Stimulated activated CD4-positive, alpha-beta T cell treated with anti-CD3 and anti-CD28 coated beads, Interleukin-1b, Interleukin-23, amount 100 ng/mL, for 48 hours (primary cell): ENCODE results near the gene SPATA31C1.
"Not testable (repeated sequence)": the region's sequence is repeated elsewhere in the genome, so short reads cannot be mapped to it uniquely, and the experiment has no call there.

Experiments
- DNase-seq: peaks from one replicate; pipeline ENCODE4 v3.0.0-alpha.2; 2020

SPATA31C1 gene

DNA sequence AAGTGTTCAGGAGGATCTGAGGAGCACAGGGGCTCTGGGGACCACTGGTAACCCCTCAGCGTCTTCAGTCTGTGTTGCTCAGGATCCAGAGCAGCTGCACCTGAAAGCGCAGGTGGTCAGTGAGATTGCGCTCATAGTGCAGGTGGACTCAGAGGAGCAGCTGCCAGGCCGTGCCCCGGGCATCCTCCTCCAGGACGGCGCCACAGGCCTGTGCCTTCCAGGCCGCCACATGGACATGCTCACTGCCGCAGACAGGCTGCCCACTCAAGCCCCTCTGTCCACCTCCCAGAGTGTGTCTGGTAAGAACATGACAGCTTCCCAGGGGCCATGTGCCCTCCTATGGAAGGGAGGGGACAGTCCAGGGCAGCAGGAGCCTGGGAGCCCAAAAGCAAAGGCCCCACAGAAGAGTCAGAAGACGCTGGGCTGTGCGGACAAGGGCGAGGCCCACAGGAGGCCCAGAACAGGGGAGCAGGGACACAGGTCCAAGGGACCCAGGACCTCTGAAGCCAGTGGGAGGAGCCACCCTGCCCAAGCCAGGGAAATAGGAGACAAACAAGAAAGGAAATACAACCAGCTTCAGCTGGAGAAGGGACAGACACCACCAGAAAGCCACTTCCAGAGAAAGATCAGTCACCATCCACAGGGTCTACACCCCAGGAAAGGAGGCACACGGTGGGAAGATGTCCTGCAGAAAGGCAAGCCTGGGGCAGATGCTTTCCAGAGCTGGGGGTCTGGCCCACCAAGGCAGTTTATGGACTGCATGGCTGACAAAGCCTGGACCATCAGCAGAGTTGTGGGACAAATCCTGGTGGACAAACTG, 29.9 kb upstream of the SPATA31C1 start:
- no peak for DNase-seq

DNA sequence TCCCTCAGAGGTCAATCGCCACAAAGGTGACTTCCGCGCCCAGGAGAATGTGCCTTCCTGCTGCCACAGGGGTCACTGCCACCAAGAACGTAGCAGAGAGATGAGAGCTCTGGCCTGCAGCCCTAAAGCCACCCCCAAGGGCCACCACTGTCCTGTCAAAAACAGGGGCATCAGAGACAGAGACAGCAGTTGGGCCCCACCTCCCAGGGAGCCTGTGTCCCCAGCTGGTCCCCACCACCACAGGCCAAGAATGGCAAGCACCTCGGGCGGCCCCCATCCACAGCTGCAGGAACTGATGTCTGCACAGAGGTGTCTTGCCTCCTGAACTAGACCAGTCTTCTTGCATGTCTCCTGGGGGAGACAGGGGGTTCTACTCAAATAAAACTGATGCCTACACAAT, 29.3 kb upstream of the SPATA31C1 start:
- DNase-seq, result no peak

DNA sequence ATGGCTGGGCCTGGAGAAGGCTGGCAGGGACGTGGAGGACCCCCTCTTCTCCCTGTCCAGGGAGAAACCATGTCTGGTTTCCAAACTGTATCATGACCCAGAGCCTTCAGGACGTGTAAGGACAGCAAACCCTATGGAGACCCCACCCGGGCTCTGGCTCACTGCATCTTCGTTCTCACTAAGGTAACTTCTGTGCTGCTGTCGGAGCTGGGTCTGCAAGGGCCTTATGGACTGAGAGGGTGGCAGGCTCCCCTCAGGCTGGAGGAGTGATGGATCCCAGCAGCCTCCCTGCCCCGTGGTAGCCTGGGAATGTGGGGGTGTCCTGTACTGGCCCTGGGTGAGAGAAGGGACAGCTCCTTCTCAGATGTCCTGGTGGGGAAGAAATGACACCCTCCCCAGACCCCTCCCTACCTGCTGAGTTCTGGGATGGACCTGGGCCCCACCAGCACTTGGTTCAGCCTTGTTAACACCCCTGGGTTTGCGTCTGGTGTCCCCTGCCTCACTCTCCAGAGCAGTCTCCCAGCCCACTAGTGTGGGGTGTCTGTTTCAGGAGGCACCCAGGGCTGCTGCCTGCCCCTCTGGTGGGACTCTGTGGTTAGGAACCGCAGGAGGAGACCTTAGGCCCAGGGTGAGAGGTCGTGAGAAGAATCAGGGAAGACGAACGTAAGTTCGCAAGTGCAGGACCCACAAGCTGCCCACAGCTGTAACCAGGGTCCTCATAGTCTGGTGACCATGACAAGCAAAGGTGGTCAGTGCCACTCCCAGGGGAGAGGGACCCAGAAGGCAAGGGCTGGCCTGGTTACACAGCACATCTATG, 28.5 kb upstream of the SPATA31C1 start:
- DNase-seq, result no peak

DNA sequence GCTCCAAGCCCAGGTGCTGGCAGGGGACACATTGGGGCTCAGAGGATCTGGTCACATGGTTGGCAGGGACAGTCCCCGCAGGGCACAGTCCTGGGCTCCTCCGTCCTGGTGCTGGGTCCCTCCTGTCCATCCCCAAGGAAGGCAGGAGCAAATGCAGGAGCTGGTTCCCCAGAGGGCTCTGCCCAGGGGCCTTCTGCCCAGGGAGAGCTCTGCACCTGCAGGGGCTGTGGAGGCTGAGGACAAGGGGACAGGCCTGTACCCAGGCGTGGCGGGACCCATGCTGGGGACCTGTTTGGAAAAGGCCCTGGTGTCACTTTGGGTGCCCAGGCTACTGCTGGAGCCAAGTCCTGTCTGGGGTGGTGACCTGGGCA, 27.9 kb upstream of the SPATA31C1 start:
- DNase-seq, result no peak

DNA sequence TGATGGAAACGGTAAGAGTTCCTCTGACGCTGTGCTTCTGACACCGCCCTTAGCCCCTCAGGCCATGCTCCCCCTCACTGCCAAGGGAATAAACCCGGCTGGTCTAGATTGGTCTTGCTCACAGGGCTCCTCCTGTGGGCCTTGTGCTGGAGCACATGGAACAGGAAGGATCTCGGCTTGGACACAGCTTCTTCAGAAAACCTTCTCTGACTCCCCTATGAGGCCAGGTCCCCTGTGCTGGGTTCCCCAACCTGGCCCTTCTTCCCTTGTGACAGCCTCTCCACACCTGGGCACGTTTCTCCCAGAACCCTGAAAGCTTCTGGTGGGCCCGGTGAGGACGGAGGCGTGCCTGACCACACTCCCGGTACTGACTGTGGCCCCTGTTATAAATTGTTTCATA, 26.9 kb upstream of the SPATA31C1 start:
- no peak for DNase-seq

DNA sequence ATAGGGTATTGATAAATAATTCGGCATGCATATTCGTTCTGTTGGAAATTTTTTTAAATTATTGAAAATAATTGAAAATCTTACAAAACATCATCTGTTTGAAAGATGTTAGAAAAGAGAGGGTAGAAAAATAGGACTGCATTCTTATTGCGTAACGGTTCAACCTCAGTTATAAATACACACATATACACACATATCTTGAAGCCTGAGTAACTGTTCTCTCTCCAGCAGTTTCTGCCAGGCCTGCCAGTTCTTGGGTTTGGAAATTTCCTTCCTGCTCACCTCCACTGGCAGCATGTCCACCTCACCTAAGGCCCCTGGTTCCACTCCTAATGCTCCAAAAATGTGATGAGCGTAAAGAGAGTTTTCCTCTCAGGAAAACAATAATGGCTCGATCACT, 26.0 kb upstream of the SPATA31C1 start:
- no peak for DNase-seq

DNA sequence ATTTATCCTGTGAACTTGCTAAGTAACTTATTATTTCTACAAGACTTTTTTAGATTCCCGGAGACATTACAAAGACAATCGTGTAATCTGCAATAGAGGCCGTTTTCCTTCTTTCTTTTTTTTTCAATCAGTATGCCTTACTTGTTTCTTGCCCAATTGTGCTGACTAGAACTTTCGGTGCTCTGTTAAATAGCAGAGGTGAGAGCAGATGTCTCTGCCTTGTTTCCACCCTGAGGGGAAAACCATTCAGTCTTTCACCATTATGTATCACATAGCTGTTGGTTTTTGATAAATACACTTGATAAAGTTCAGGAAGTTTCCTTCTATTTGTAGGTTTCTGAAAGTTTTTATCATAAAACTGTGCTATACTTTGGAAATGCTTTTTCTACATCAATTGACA, 24.8 kb upstream of the SPATA31C1 start:
- DNase-seq, result no peak

DNA sequence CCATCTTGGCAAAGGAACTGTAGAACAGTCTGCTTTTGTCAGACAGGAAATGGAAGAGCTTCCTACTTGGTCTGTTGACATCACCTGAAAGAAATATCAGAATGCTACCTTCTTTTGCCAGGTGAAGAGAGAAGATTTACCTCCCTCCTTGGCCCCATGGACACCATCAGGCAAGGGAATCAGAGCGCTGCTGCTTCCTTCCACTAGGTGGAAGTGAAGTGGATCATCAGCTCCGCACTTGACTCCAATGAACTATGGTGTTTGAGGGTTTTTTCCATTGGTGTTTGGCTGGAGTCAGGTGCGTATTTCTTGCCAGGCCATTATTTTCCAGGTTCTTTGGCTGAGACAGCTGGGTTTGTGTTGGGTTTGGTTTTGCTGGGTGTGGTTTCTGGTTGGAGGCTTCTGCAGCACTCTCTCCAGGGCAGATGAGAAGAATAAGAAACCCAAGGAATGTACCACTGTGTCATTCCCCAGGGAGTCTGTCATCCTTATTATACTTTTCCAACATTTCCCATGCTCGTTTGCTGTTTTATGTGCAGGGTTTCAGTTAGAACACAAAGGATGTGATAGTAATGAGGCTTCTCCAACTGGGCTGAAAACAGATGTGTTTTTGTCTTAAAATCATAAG, 22.6 kb upstream of the SPATA31C1 start:
- no peak for DNase-seq

DNA sequence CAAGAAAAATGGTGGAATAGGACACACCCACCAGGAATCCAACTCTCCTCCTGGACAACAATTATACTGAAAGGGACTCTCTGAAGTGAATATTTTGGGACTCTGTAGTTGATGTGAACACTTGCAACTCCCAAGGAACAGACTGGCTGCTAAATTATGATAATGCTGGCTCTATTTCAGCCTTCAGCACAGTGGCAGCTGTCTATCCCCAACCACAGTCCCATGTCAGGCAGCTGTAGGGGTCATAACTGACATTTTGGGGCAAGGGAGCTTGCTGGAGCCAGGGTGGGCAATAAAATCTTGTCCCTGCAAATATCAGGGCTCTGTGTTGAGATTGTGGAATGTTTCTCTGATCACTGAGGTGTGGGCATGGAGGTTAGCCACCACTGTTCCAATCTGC, 20.9 kb upstream of the SPATA31C1 start:
- no peak for DNase-seq

DNA sequence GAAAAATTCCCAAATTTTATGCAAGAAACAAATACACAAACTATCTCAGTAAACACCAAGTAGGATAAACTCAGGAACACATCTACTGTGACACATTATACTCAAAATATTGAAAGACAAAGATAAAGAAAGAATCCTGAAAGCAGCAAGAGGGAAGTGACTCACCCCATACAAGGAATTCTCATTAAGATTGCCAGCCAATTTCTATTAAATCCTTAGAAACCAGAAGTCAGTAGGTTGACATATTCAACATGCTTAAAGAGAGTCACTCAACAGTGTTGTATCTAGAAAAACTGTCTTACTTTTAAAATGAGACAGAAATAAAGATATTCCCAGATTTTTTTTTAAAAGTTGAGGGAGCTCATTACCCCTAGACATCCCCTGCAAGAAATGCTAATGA, 19.6 kb upstream of the SPATA31C1 start:
- DNase-seq, result no peak

DNA sequence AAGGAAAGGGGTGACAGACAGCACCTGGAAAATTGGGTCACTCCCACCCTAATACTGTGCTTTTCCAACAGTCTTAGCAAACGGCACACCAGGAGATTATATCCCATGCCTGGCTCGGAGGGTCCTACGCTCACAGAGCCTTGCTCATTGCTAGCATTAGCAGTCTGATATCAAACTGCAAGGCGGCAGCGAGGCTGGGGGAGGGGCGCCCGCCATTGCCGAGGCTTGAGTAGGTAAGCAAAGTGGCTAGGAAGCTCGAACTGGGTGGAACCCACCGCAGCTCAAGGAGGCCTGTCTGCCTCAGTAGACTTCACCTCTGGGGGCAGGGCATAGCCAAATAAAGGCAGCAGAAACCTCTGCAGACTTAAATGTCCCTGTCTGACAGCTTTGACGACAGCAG, 15.4 kb upstream of the SPATA31C1 start:
- DNase-seq, result not testable (repeated sequence)

DNA sequence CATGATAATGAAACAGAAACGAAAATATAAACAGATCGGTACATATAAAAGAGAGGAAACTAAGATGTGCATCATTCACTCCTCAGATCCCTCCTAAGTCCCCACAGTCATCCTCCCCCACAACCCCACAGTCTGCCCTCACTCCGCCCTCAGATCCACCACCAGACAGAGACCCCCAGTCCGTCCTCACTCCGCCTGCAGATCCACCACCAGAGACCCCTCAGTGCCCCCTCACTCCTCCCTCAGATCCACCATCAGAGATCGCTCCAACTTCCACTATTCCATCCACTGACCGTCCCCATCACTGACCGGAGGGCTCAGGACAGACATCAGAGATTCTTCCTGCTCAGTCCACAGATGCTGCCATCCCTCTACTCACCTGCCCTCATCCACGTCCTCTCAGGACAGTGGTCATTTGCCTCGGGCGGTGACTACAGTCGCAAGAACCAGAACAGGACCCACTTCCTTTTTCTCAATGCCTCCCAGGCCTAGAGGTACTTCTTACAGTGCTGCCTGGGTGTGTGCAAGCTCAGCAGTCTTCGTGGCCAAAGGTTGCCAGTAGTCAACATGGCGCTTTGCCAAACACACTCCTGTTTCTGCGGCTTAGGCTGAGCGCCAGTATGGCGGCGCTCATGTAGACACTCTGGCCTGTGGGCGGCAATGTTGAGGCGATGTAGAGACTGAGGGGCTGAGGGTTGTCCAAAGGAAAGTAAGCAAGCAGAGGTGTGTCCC, 8.3 kb upstream of the SPATA31C1 start:
- DNase-seq, result no peak

DNA sequence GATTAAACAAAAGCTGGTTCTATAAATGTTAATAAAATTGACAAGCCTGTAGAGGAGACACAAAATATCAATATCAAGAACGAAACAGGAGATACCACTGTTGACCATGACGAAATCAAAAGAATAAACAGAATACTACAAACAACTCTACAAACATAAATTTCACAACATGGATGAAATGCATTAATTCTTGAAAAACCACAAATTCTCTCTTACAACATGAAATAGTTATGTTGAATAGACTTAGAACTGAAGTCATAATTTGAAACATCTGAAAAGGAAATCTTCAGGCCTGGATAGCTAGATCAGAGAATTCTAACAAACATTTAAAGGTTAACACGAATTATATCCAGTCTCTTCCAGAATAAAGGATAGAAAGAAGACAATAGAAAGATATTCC, 6.9 kb upstream of the SPATA31C1 start:
- no peak for DNase-seq

DNA sequence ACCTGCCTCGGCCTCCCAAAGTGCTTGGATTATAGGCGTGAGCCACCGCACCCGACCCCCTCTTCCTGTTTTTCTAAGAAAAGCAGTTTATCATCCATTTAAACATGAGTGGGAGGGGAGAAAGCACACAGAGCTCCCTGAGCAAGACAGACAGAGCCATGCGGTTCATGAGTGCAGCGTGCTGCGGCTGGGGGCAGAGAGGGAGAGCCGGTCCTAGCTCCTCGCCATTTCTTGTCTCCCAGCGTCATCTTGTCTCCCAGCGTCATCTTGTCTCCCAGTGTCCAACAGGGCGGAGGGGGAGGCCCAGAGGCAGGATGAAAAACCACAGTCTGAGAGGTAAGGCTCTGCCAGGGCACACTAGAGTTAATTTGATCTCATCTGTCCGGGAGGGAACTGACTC, 1.3 kb downstream of the SPATA31C1 start:
- not testable (repeated sequence) for DNase-seq

DNA sequence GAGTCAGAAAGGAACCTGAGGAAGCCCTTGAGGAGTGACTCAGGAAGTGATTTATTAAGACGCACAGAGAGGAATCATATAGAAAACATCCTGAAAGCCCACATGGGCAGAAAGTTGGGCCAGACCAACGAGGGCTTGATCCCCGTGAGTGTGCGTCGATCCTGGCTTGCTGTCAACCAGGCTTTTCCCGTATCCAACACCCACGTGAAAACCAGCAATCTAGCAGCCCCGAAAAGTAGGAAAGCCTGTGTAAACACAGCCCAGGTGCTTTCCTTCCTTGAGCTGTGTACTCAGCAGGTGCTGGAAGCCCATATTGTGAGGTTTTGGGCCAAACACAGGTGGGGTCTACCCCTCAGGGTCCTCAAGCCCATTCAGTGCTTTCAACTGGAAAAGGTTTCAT, 3.8 kb downstream of the SPATA31C1 start:
- not testable (repeated sequence) for DNase-seq

DNA sequence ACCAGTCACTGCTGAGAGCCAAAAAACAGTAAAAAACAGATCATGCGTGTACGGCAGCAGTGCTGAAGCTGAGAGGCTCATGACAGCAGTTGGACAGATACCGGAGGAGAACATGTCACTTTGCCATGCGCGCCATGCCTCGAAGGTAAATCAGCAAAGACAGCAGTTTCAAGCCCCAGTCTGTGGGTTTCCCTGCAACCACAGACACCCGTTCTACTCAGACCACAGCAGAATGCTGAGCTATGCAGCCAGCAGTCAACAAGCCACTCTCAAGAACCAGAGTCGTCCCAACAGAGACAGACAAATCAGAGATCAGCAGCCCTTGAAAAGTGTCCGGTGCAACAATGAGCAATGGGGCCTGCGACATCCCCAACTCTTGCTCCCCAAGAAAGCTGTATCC, 5.2 kb downstream of the SPATA31C1 start:
- DNase-seq, result peak; percentile 40

DNA sequence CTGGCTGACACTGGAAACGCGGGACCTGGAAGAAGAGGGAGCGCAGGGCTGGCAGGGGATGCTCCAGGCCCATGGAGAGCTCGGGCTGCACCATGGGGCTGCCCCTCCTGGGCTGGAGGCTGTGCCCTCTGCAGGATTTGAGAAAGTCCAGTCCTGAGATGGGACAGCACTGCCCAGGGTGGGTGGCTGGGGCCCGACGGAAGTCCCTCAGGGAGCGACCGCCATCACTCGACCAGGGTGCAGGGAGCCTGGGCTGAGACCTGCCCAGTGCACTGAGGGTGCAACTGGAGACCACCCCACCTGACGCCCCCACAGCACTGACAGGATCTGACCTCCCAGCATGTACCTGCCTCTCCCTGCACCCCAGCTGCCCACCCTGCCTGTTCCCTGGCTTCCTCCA, 7.1 kb downstream of the SPATA31C1 start:
- not testable (repeated sequence) for DNase-seq

DNA sequence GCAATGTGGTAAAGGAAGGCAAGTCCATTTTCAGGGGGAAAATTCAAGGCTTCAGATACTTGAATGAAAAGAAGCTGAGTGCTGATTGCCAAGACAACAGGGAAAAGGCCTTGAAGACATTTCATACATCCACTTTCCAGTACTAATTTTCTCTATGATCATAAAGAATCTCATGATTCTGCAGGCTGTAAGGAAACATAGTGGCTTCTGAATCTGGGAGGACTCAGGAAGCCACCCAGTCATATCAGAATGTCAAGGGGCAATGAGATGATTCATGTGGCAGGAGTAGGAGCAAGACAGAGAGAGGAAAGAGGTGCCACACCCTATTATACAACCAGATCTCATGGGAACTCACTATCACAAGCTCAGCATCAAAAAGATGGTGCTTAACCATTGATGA, 11.4 kb downstream of the SPATA31C1 start:
- not testable (repeated sequence) for DNase-seq

DNA sequence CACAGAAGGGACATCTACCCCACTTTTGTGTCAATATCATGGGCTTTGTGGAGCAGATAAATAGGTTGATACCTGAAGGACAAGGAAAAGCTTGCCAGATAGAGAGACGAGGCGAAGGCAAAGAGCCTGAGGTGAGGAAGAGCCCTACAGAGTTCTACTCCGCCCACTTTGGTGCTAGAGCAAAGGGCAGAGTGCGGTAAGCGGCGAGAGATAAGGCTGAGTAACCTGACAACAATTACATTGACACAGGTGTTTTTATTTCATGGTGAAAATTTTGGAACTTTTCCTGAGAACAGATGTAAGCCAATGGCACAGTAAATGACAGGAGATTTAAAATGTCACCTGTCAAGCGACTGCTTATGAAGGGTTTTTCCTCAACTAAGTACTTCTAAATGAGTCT, 16.7 kb downstream of the SPATA31C1 start:
- not testable (repeated sequence) for DNase-seq

DNA sequence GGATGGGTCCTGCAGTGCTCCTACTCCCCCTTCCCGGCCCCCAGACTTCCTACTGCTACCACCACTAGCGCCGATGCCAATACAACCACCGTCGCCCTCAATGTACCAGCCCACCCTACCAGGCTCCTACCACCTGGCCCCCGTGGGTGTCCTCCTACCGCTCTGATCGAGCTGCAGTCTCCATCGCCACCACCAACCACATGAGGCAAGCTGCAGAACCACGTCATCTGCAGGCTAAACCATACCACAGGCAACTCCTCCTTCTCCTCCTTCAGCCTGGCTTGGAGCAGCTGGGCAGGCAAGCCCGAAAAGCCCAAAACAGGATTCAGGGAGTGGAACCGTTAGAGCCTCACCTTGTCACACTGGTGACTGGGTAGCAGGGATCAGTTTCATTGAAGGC, 19.6 kb downstream of the SPATA31C1 start:
- not testable (repeated sequence) for DNase-seq

DNA sequence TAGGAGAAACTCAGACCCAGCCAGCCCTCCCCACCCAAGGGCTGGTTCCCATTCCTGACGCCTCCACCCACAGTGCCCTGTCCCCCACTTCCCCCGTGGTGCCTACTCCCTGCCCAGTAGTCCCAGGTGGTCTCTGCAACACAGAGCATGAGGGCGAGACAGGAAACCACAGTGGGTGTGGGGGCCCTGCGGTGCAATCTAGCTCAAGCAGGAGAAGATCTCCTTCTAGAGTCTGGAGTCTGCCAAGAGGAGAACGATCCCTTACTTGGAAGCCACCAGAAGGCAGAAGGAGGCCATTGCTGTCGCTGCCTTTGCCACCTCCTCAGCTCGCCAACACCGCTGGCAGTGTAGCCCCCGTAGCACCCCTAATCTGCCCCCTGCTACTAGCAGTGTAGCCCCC, 20.2 kb downstream of the SPATA31C1 start:
- DNase-seq, result not testable (repeated sequence)

DNA sequence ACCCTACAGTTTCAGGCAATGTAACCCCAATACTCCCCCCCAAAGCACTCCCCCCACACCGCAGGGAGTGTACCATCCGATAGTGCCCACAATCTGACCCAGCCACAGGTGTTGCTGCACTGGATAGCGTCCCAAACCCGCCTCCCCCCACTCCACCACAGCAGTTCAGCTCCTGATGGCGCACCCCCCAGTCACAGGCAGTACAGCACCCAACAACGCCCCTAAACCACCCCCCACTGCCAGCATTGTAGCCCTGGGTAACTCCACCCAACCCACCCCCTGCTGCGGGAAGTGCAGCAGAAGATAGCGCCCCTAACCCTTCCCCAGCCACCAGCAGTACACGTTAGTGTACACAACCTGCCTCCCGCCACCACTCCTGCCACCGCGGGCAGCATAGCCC, 20.6 kb downstream of the SPATA31C1 start:
- not testable (repeated sequence) for DNase-seq

DNA sequence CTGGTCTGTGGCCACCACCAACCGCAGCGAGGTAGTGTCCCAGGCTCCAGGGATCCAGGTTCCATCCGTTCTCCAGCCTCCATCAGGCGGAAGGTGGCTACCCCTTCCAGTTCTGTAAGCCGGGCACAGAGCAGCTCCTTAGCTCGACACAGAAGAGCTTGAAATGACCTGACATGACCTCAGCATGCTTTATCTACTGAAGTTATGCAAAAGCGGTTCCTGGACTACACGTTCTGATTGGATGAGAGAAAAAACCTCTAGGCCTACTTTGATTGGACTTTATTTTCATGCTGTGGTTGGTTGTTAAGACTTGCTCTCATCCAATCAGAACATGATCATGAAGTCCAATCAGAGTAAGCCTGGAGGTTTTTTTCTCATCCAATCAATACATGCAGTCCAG, 21.3 kb downstream of the SPATA31C1 start:
- not testable (repeated sequence) for DNase-seq
